AG04449 (cell line): ENCODE results near the gene UTP4.
A peak's percentile ranks its signal among the peaks of the same experiment; 100 is the strongest.
"Not testable (repeated sequence)": the region's sequence is repeated elsewhere in the genome, so short reads cannot be mapped to it uniquely, and the experiment has no call there.

Experiments
- CTCF ChIA-PET: fragments of 350-600 bp; formaldehyde crosslinking; extraction: SDS; loops from one replicate; lab custom pipeline; 2021; ENCODE audit warnings: antibody characterized with exemption; lab: Yijun Ruan, JAX
- POLR2A ChIA-PET: fragments of 400-600, 350-600 bp; formaldehyde crosslinking; extraction: SDS; loops from one replicate; lab custom pipeline; 2020; ENCODE audit warnings: antibody characterized with exemption, inconsistent platforms; lab: Yijun Ruan, JAX
- DNase-seq: peaks from one replicate; pipeline ENCODE4 v3.0.0-alpha.2; 2010; ENCODE audit warnings: low read depth, low spot score
- H3K4me3 ChIP-seq: 2 replicates; pipeline ENCODE4 v1.5.1; 2011; ENCODE audit warnings: low read depth, mild to moderate bottlenecking, control low read depth, low read length
- TF ChIP-seq, protein P1 (sequence below): IDR thresholded peaks from one replicate; pipeline ENCODE4 v1.5.1; 2011; ENCODE audit warnings: mild to moderate bottlenecking, moderate library complexity, low read length, control low read depth, inconsistent platforms; ENCODE audit not compliant: insufficient read depth; ENCODE audit errors: missing control alignments

The UTP4 gene

GRCh38 chr16:69126221-69126620 lies 6.2 kb upstream of the UTP4 start:
- ChIA-PET CTCF (interaction anchor here (1.2 to 16.2 kb wide), 8 partner anchors 14 to 598 kb away, joined by 3 to 303 read pairs (median 40); partner anchors contain the start of gene TANGO6), POLR2A (no interaction called here)
- TF ChIP-seq, protein P1, sequence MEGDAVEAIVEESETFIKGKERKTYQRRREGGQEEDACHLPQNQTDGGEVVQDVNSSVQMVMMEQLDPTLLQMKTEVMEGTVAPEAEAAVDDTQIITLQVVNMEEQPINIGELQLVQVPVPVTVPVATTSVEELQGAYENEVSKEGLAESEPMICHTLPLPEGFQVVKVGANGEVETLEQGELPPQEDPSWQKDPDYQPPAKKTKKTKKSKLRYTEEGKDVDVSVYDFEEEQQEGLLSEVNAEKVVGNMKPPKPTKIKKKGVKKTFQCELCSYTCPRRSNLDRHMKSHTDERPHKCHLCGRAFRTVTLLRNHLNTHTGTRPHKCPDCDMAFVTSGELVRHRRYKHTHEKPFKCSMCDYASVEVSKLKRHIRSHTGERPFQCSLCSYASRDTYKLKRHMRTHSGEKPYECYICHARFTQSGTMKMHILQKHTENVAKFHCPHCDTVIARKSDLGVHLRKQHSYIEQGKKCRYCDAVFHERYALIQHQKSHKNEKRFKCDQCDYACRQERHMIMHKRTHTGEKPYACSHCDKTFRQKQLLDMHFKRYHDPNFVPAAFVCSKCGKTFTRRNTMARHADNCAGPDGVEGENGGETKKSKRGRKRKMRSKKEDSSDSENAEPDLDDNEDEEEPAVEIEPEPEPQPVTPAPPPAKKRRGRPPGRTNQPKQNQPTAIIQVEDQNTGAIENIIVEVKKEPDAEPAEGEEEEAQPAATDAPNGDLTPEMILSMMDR: no peak

GRCh38 chr16:69126801-69127200 lies 5.6 kb upstream of the UTP4 start:
- DNase-seq, POLR2A ChIA-PET, H3K4me3 ChIP-seq: not testable (repeated sequence)
- CTCF ChIA-PET: interaction anchor here (1.9 to 10.9 kb wide), 4 partner anchors 25 to 598 kb away, joined by 4 to 193 read pairs (median 28); no protein-coding TSS in a partner anchor

More at GRCh38 chr16:69126221-69126620, 6.2 kb upstream of the UTP4 start:
- no peak for DNase-seq
- no peak overlapping the region for H3K4me3 ChIP-seq

DNA sequence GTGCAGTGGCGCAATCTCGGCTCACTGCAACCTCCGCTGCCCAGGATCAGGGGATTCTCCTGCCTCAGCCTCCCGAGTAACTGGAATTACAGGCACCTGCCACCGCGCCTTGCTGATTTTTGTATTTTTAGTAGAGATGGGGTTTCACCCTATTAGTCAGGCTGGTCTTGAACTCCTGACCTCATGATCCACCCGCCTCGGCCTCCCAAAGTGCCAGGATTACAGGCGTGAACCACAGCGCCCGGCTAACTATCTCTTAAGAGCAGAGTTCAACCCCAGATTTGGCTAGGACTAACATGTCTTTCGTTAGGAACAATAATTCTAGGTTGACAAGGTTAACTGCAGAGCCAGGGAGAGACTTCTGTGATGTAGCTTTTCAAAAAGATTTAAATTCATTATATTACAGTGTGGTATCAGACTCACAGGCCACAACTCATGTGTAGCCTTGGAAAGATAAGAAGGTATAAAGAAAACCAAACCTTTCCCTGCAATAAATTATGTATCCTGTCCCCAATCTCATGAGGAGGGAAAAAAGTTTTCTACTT lies 4.4 kb upstream of the UTP4 start:
- no peak overlapping the region for H3K4me3 ChIP-seq
- CTCF ChIA-PET: interaction anchor here (1.0 to 10.9 kb wide), 8 partner anchors 11 to 618 kb away, joined by 3 to 193 read pairs (median 4); no protein-coding TSS in a partner anchor
- TF ChIP-seq, protein P1: no peak
- no peak for DNase-seq
- POLR2A ChIA-PET: interaction anchor here (0.7 kb wide), 1 partner anchor 13 kb away, joined by 4 read pairs; no protein-coding TSS in a partner anchor

GRCh38 chr16:69130461-69130860 lies 2.0 kb upstream of the UTP4 start:
- peak overlapping the region; percentile 99 for H3K4me3 ChIP-seq
- TF ChIP-seq, protein P1: no peak
- ChIA-PET POLR2A (no interaction called here), CTCF (interaction anchor here (0.7 to 10.9 kb wide), 9 partner anchors 9 to 602 kb away, joined by 3 to 193 read pairs (median 6); no protein-coding TSS in a partner anchor)
- no peak for DNase-seq

- DNase-seq: no peak
Observed at GRCh38 chr16:69131167-69131838, 1.1 kb upstream of the UTP4 start.

DNA sequence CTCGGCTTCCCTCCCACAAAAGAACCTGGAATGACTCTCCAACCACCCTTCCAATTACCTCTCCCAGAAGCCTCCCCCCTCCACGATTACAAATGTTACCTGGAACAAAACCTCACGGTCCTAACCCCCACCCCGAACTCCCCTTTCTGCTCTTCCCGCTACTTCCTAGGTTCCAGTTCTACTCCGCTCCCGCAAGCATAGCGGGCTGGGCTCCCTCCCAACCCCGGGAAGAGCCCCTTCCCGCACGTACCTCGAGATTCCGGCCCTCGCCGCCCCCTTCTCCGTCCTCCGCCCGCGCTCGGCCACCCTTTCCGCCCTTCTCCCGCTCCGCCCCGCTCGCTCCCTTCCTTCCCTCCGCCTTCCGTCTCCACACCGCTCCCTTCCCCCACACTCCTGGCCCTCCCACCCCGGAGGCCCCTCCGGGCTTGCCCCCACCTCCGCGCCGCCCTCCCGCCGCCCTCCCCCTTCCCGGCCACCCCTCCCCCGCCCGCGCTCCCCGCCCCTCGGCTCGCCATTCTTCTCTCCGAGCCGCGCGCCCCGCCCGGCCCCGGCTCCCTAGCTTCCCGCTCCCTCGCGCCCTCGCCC lies 518 bp upstream of the UTP4 start:
- ChIA-PET CTCF (interaction anchor here (1.6 to 4.5 kb wide), 2 partner anchors 19 to 284 kb away, joined by 8 to 34 read pairs; no protein-coding TSS in a partner anchor), POLR2A (interaction anchor here (0.6 to 1.0 kb wide), 2 partner anchors 21 to 198 kb away, joined by 3 to 5 read pairs; partner anchors contain the start of gene PDF)
- H3K4me3 ChIP-seq: peak overlapping the region; percentile 99
- DNase-seq: peak; percentile 10
- TF ChIP-seq, protein P1: no peak

More at GRCh38 chr16:69131167-69131838, 1.1 kb upstream of the UTP4 start:
- TF ChIP-seq, protein P1: no peak
- ChIA-PET CTCF (interaction anchor here (2.3 to 4.5 kb wide), 2 partner anchors 20 to 284 kb away, joined by 14 to 34 read pairs; no protein-coding TSS in a partner anchor), POLR2A (interaction anchor here (0.6 kb wide), 1 partner anchor 20 kb away, joined by 3 read pairs; no protein-coding TSS in a partner anchor)
- peak overlapping the region; percentile 99 for H3K4me3 ChIP-seq
